ENCODE data around the gene SLC13A3.
"Not testable (repeated sequence)": the region's sequence is repeated elsewhere in the genome, so short reads cannot be mapped to it uniquely, and the experiment has no call there.

Gene SLC13A3

GRCh38 chr20:46681032-46681854, 30.0 kb upstream of the SLC13A3 start:
- DNase-seq = peak; percentile 36

GRCh38 chr20:46680684-46681031, 29.4 kb upstream of the SLC13A3 start:
- DNase-seq = no peak

GRCh38 chr20:46678516-46678915, 27.3 kb upstream of the SLC13A3 start:
- no peak for DNase-seq

- no peak for DNase-seq
Observed at GRCh38 chr20:46677608-46678007, 26.3 kb upstream of the SLC13A3 start.

GRCh38 chr20:46676649-46677316, 25.5 kb upstream of the SLC13A3 start:
- not testable (repeated sequence) for DNase-seq

- no peak for DNase-seq
Observed at GRCh38 chr20:46674253-46675083, 23.2 kb upstream of the SLC13A3 start.

GRCh38 chr20:46673394-46674252, 22.4 kb upstream of the SLC13A3 start:
- no peak for DNase-seq

GRCh38 chr20:46672543-46673148, 21.4 kb upstream of the SLC13A3 start:
- DNase-seq = no peak

GRCh38 chr20:46671866-46672542, 20.7 kb upstream of the SLC13A3 start:
- no peak for DNase-seq

- DNase-seq = no peak
Observed at GRCh38 chr20:46670585-46671584, 19.6 kb upstream of the SLC13A3 start.

- no peak for DNase-seq
Observed at GRCh38 chr20:46670228-46670584, 18.9 kb upstream of the SLC13A3 start.

- no peak for DNase-seq
Observed at GRCh38 chr20:46666818-46667515, 15.7 kb upstream of the SLC13A3 start.

- DNase-seq = no peak
Observed at GRCh38 chr20:46666306-46666705, 15.0 kb upstream of the SLC13A3 start.

- DNase-seq = no peak
Observed at GRCh38 chr20:46665602-46666001, 14.3 kb upstream of the SLC13A3 start.

- DNase-seq = no peak
Observed at GRCh38 chr20:46663531-46663930, 12.3 kb upstream of the SLC13A3 start.

GRCh38 chr20:46661659-46662058, 10.4 kb upstream of the SLC13A3 start:
- no peak for DNase-seq

GRCh38 chr20:46660487-46660886, 9.2 kb upstream of the SLC13A3 start:
- DNase-seq = no peak

- DNase-seq = no peak
Observed at GRCh38 chr20:46657618-46658017, 6.4 kb upstream of the SLC13A3 start.

- DNase-seq = no peak
Observed at GRCh38 chr20:46657137-46657536, 5.9 kb upstream of the SLC13A3 start.

GRCh38 chr20:46652699-46653098, 1.4 kb upstream of the SLC13A3 start:
- DNase-seq = no peak
